ENCODE measurements around the gene C19orf47. TPM values are rescaled to one million over a fixed set of nuclear protein-coding genes. Genes with fewer than 3 reads are reported as not detected.

C19orf47 gene
- total RNA-seq, 2 experiments from 2014 or later, result 25.9 to 32.4 TPM

GRCh38 chr19:40274585-40275544 is 73.3 kb downstream of the C19orf47 start:
- H3K4me3 Mint-ChIP-seq, result no peak overlapping the region
- ATAC-seq, result peak; percentile 83
- DNase-seq, result peak; percentile 63
- no peaks in the 10 kb centered on the region for H3K27me3 Mint-ChIP-seq
- peaks cover 3% of the 10 kb centered on the region for H3K36me3 Mint-ChIP-seq
- H3K27ac Mint-ChIP-seq, result peak overlapping the region; percentile 18
- peaks cover 47% of the 10 kb centered on the region for H3K4me1 Mint-ChIP-seq
- no peaks in the 10 kb centered on the region for H3K9me3 Mint-ChIP-seq (ENCODE audit: low read depth)
- CTCF ChIA-PET, result interaction anchor here (1.3 kb wide), 2 partner anchors 9 to 10 kb away, joined by 3 to 4 read pairs; partner anchors contain the start of gene AKT2

DNA sequence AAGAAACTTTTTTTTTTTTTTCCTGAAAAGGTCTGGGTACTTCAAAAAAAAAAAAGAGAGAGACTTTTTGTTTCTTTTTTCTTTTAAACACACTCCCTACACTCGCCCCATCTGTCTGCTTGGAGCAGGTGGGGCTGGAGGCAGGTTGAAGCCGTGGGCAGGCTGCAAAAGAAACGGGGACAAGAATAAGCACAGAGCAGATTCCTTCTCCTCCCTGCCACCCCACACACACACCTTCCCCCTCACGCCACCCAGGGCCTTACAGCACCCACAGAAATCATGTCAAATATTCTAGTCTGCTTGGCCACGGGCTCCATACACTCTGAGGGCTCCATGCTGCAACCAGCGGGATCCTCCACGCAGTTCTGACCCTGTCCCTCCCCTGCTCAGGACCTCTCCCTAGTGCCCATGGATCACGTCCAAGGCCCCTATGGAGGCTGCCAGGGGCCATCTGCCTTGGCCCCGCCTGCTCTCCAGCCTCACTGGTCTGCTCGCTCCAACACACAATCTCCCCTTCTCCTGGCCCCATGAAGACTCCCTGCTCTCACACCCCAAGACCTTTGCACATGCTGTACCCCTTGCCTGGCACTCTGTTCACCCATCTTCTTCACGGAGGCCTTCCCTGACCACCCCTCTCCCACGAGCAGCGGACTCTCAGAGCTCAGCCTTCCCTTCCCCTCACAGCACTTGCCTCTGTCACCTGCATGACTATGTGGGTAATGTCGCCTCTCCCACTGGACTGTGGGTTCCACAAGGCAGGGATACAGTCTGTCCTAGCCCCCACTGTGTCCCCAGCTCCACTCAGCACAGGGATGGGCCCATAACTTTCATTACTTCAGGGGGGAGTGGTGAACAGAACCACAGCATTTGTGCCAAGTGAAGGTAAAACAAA is 74.5 kb downstream of the C19orf47 start:
- Mint-ChIP-seq H3K9me3 (ENCODE audit: low read depth) (no peaks in the 10 kb centered on the region), H3K4me3 (no peak overlapping the region), H3K4me1 (peaks cover 45% of the 10 kb centered on the region), H3K27ac (peak overlapping the region; percentile 3), H3K36me3 (peaks cover 6% of the 10 kb centered on the region), H3K27me3 (no peaks in the 10 kb centered on the region)
- CTCF ChIA-PET, result interaction anchor here (0.6 to 1.3 kb wide), 2 partner anchors 10 to 130 kb away, joined by 4 read pairs; no protein-coding TSS in a partner anchor
- ATAC-seq (no peak), DNase-seq (no peak)

DNA sequence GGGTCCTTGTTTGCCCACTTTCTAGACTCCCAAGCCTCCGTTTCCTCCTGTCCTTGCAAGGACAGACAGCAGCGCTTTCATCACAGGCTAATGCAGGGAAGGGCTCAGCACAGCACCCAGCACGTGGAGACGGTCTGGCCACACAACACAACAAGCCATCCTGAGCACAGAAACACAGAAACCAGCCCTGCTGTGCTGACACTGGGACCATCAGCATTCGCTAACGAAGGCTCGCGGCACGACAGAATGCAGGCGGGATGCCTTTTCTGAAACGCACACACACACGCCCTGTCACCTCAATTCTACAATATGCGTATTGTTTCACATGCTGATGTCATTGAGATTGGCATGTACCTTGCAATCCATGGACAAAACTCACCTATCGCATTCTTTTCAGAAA is 75.9 kb downstream of the C19orf47 start:
- no peak overlapping the region for H3K27ac Mint-ChIP-seq
- H3K27me3 Mint-ChIP-seq, result no peaks in the 10 kb centered on the region
- ATAC-seq, result no peak
- CTCF ChIA-PET, result no interaction called here
- H3K4me3 Mint-ChIP-seq, result no peak overlapping the region
- H3K36me3 Mint-ChIP-seq, result peaks cover 6% of the 10 kb centered on the region
- H3K4me1 Mint-ChIP-seq, result peaks cover 38% of the 10 kb centered on the region
- DNase-seq, result no peak
- H3K9me3 Mint-ChIP-seq (ENCODE audit: low read depth), result no peaks in the 10 kb centered on the region

DNA sequence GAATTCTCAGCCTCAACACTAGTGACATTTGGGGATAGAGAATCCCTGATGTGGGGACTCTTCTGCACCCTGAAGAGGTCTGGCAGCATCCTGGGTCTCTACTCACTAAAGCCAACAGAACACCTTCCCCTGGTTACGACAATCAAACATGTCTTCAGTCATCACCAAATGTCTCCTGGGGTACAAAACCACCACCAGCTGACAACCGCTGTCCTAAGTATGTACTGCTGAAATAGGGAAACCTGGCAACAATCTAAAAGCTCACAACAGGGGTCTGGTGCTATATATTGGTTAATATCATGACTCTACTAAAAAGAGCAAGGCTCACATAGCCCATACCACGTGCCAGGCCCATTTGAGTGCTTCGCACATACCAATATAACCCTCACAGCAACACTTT is 76.5 kb downstream of the C19orf47 start:
- ATAC-seq (no peak), DNase-seq (no peak)
- Mint-ChIP-seq H3K27me3 (no peaks in the 10 kb centered on the region), H3K4me3 (no peak overlapping the region), H3K9me3 (ENCODE audit: low read depth) (no peaks in the 10 kb centered on the region), H3K27ac (no peak overlapping the region), H3K36me3 (peaks cover 6% of the 10 kb centered on the region), H3K4me1 (peaks cover 36% of the 10 kb centered on the region)
- CTCF ChIA-PET, result no interaction called here

GRCh38 chr19:40270362-40271089 is 77.7 kb downstream of the C19orf47 start:
- no peak overlapping the region for H3K27ac Mint-ChIP-seq
- CTCF ChIA-PET, result interaction anchor here (1.3 kb wide), 1 partner anchor 26 kb away, joined by 3 read pairs; no protein-coding TSS in a partner anchor

More at GRCh38 chr19:40270362-40271089, 77.7 kb downstream of the C19orf47 start:
- peaks cover 30% of the 10 kb centered on the region for H3K4me1 Mint-ChIP-seq
- H3K36me3 Mint-ChIP-seq, result peaks cover 6% of the 10 kb centered on the region
- no peaks in the 10 kb centered on the region for H3K9me3 Mint-ChIP-seq (ENCODE audit: low read depth)
- no peak for DNase-seq
- ATAC-seq, result no peak
- no peak overlapping the region for H3K4me3 Mint-ChIP-seq
- H3K27me3 Mint-ChIP-seq, result no peaks in the 10 kb centered on the region

Small RNAs within 50 kb of the gene (microRNA-seq; reads per million reads assigned to microRNA genes)
- gene MIR641 (113 reads per million, percentile 66 among the genes with 10 or more reads in this experiment), gene MIR6796 (not detected)

Other genes with a start within 250 kb of the C19orf47 start
- gene MAP3K10, start 157.0 kb downstream of the C19orf47 start, total RNA-seq, result 10 to 100 TPM; 19.9 to 25.4 TPM
- gene TTC9B, start 130.0 kb downstream of the C19orf47 start, total RNA-seq, result not detected
- gene CCNP, start 121.7 kb downstream of the C19orf47 start, total RNA-seq, result under 1 TPM; 0.21 to 0.38 TPM
- 100 to 1,000 TPM; 141 to 172 TPM for gene AKT2, start 63.1 kb downstream of the C19orf47 start, total RNA-seq
- gene PLD3, start 298 bp upstream of the C19orf47 start, total RNA-seq, result 10 to 100 TPM; 72.0 to 84.7 TPM
- not detected for gene HIPK4, start 41.8 kb upstream of the C19orf47 start, total RNA-seq
- 1 to 10 TPM in 1 of 2 experiments, under 1 TPM in 1; 0.80 to 1.1 TPM for gene PRX, start 65.0 kb upstream of the C19orf47 start, total RNA-seq
- 1 to 10 TPM; 9.4 to 9.6 TPM for gene SERTAD1, start 77.6 kb upstream of the C19orf47 start, total RNA-seq
- gene SERTAD3, start 95.9 kb upstream of the C19orf47 start, total RNA-seq, result 10 to 100 TPM; 13.4 to 13.7 TPM
- 10 to 100 TPM; 12.9 to 23.3 TPM for gene BLVRB, start 117.3 kb upstream of the C19orf47 start, total RNA-seq
- under 1 TPM; 0.30 to 0.44 TPM for gene SPTBN4, start 118.6 kb upstream of the C19orf47 start, total RNA-seq
- gene SHKBP1, start 228.5 kb upstream of the C19orf47 start, total RNA-seq, result 100 to 1,000 TPM; 135 to 153 TPM

Data from activated CD8-positive, alpha-beta memory T cell treated with anti-CD3 and anti-CD28 coated beads, Interleukin-2, amount 10 ng/mL, durations not matched to agents 7 days and 5 days (primary cell).